H9 (cell line): Measurements from ENCODE around the gene UBLCP1. TPM values are rescaled to one million over a fixed set of nuclear protein-coding genes. Genes with fewer than 3 reads are reported as not detected.

Experiments used
- DNase-seq: peaks from one replicate; pipeline ENCODE4 v3.0.0-alpha.2; 2017
- H2AFZ ChIP-seq: one replicate; pipeline ENCODE4 v1.6.1; 2013; ENCODE audit warnings: mild to moderate bottlenecking, low read length, control low read depth, moderate library complexity
- H2AK5ac ChIP-seq: 2 replicates; pipeline ENCODE4 v1.6.1; 2013; ENCODE audit warnings: low read length, control low read depth, mixed read lengths; ENCODE audit not compliant: insufficient read length
- H2BK120ac ChIP-seq: one replicate; pipeline ENCODE4 v1.6.1; 2013; ENCODE audit warnings: low read depth, mild to moderate bottlenecking, low read length, control low read depth, inconsistent platforms; ENCODE audit not compliant: poor library complexity, severe bottlenecking
- H2BK12ac ChIP-seq: 2 replicates; pipeline ENCODE4 v1.6.1; 2013; ENCODE audit warnings: low read length, control low read depth, mixed read lengths, low read depth; ENCODE audit not compliant: insufficient read length
- H2BK15ac ChIP-seq: 2 replicates; pipeline ENCODE4 v1.6.1; 2013; ENCODE audit warnings: low read depth, low read length, control low read depth
- H2BK20ac ChIP-seq: one replicate; pipeline ENCODE4 v1.6.1; 2013; ENCODE audit warnings: low read depth, mild to moderate bottlenecking, low read length, control low read depth, inconsistent platforms; ENCODE audit not compliant: poor library complexity, severe bottlenecking
- H2BK5ac ChIP-seq: 2 replicates; pipeline ENCODE4 v1.6.1; 2013; ENCODE audit warnings: low read length, control low read depth, mixed read lengths; ENCODE audit not compliant: insufficient read length
- H3K14ac ChIP-seq: 2 replicates; pipeline ENCODE4 v1.6.1; 2013; ENCODE audit warnings: low read length, control low read depth; ENCODE audit not compliant: insufficient read depth
- H3K18ac ChIP-seq: 2 replicates; pipeline ENCODE4 v1.6.1; 2013; ENCODE audit warnings: low read depth, mild to moderate bottlenecking, mixed read lengths, low read length, control low read depth; ENCODE audit not compliant: insufficient read length
- H3K23ac ChIP-seq: 2 replicates; pipeline ENCODE4 v1.6.1; 2013; ENCODE audit warnings: low read length, control low read depth, mixed read lengths, low read depth; ENCODE audit not compliant: insufficient read length
- H3K23me2 ChIP-seq: 2 replicates; pipeline ENCODE4 v1.6.1; 2013; ENCODE audit warnings: low read depth, mild to moderate bottlenecking, mixed read lengths, low read length, control low read depth; ENCODE audit not compliant: insufficient read length, poor library complexity, severe bottlenecking
- H3K27ac ChIP-seq: 2 replicates; pipeline ENCODE4 v1.5.1; 2013; ENCODE audit warnings: low read length, control low read depth, mixed read lengths, low read depth; ENCODE audit not compliant: insufficient read length
- H3K27me3 ChIP-seq: 2 replicates; pipeline ENCODE4 v1.6.1; 2013; ENCODE audit warnings: low read length, control low read depth, inconsistent platforms; ENCODE audit not compliant: insufficient read depth
- H3K4ac ChIP-seq: 2 replicates; pipeline ENCODE4 v1.6.1; 2013; ENCODE audit warnings: low read depth, mild to moderate bottlenecking, control low read depth, inconsistent platforms, low read length, moderate library complexity
- H3K4me1 ChIP-seq: 2 replicates; pipeline ENCODE4 v1.6.1; 2013; ENCODE audit warnings: low read length, control low read depth, inconsistent platforms; ENCODE audit not compliant: insufficient read depth
- H3K4me2 ChIP-seq: 2 replicates; pipeline ENCODE4 v1.6.1; 2013; ENCODE audit warnings: low read length, control low read depth, mixed read lengths; ENCODE audit not compliant: insufficient read length, insufficient read depth
- H3K56ac ChIP-seq: 2 replicates; pipeline ENCODE4 v1.6.1; 2013; ENCODE audit warnings: low read depth, mild to moderate bottlenecking, mixed read lengths, low read length, control low read depth; ENCODE audit not compliant: insufficient read length
- H3K79me1 ChIP-seq: 2 replicates; pipeline ENCODE4 v1.6.1; 2013; ENCODE audit warnings: low read depth, mild to moderate bottlenecking, moderate library complexity, low read length, control low read depth, inconsistent platforms; ENCODE audit not compliant: insufficient read depth, poor library complexity, severe bottlenecking
- H3K79me2 ChIP-seq: 2 replicates; pipeline ENCODE4 v1.6.1; 2013; ENCODE audit warnings: low read length, control low read depth, inconsistent platforms; ENCODE audit not compliant: insufficient read depth
- H3K9ac ChIP-seq: 2 replicates; pipeline ENCODE4 v1.6.1; 2013; ENCODE audit warnings: low read length, control low read depth, mixed read lengths; ENCODE audit not compliant: insufficient read length; ENCODE audit errors: extremely low read depth
- H3K9me3 ChIP-seq: one replicate; pipeline ENCODE4 v1.6.1; 2013; ENCODE audit warnings: low read depth, low read length, inconsistent platforms; ENCODE audit not compliant: control insufficient read depth
- H3T11ph ChIP-seq: one replicate; pipeline ENCODE4 v1.6.1; 2013; ENCODE audit warnings: mild to moderate bottlenecking, low read length, control low read depth, inconsistent platforms
- H4K20me1 ChIP-seq: one replicate; pipeline ENCODE4 v1.6.1; 2013; ENCODE audit not compliant: control insufficient read depth, insufficient read length, insufficient read depth
- H4K5ac ChIP-seq: 2 replicates; pipeline ENCODE4 v1.6.1; 2013; ENCODE audit warnings: low read depth, mild to moderate bottlenecking, mixed read lengths, low read length, control low read depth; ENCODE audit not compliant: insufficient read length
- H4K8ac ChIP-seq: replicated peaks from 2 replicates; pipeline ENCODE4 v1.6.1; 2013; ENCODE audit warnings: low read length, control low read depth, mixed read lengths, low read depth; ENCODE audit not compliant: insufficient read length
- H4K91ac ChIP-seq: 2 replicates; pipeline ENCODE4 v1.6.1; 2013; ENCODE audit warnings: low read depth, mild to moderate bottlenecking, moderate library complexity, mixed read lengths, low read length, control low read depth; ENCODE audit not compliant: insufficient read length
- H3K27ac Mint-ChIP-seq, 3 experiments: 2 replicates in 2 of 3; 3 replicates in 1 of 3; pipeline ENCODE4 v1.8.0; 2020 to 2021; ENCODE audit warnings: mixed read lengths in 3 of 3, mild to moderate bottlenecking in 1 of 3, moderate library complexity in 1 of 3
- H3K27me3 Mint-ChIP-seq: 2 replicates; pipeline ENCODE4 v1.8.0; 2021; ENCODE audit warnings: low read depth, mild to moderate bottlenecking, moderate library complexity, mixed read lengths
- H3K36me3 Mint-ChIP-seq, 3 experiments: 2 replicates in 2 of 3; 3 replicates in 1 of 3; pipeline ENCODE4 v1.8.0; 2020 to 2021; ENCODE audit warnings: low read depth in 3 of 3, mixed read lengths in 3 of 3; ENCODE audit not compliant: insufficient read depth in 1 of 3
- H3K4me1 Mint-ChIP-seq, 2 experiments: 2 replicates each; pipeline ENCODE4 v1.8.0; 2020; ENCODE audit warnings: mixed read lengths in 2 of 2
- H3K4me3 Mint-ChIP-seq, 2 experiments: 2 replicates in 1 of 2; 3 replicates in 1 of 2; pipeline ENCODE4 v1.8.0; 2020 to 2021; ENCODE audit warnings: mild to moderate bottlenecking in 2 of 2, mixed read lengths in 2 of 2, moderate library complexity in 1 of 2
- H3K9me3 Mint-ChIP-seq, 2 experiments: 2 replicates in 1 of 2; 3 replicates in 1 of 2; pipeline ENCODE4 v1.8.0; 2020; ENCODE audit warnings: mild to moderate bottlenecking in 2 of 2, mixed read lengths in 2 of 2, moderate library complexity in 1 of 2
- CTCF ChIP-seq: fragments of 200-600 bp; sonication (generic); conservative IDR thresholded peaks from 3 replicates; pipeline ENCODE4 v1.8.0; 2021; ENCODE audit warnings: antibody characterized with exemption, mild to moderate bottlenecking
- WGBS: extraction: QIAGEN DNeasy Blood & Tissue Kit; methylation state at CpG from one replicate; pipeline ENCODE4 v1.1.7; 2013; ENCODE audit warnings: missing lambda C conversion rate, low lambda C conversion rate, mixed read lengths; ENCODE audit not compliant: insufficient read length; ENCODE audit errors: extremely low coverage; 5-methylcytosine and 5-hydroxymethylcytosine counted together
- total RNA-seq: library from RNA; stranded (reverse); gene quantifications from 2 replicates; pipeline ENCODE4 v1.2.1, GENCODE V29; 2021

Gene UBLCP1
- total RNA-seq, 1 experiment from 2014 or later: 37.9 TPM

DNA sequence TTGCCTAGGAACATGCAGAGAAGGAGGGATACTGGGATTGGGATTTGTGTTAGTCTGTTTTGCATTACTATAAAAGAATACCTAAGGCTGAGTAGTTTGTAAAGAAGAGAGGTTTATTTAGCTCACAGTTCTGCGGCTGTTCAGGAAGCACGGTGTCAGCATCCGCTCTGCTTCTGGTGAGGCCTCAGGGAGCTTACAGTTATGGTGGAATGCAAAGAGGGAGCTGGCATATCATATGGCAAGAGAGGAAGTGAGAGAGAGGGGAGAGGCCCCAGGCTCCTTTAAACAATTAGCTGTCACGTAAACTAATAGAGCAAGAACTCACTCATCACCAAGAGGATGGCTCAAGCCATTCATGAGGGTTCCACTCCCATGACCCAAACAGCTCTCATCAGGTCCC, 40.2 kb downstream of the UBLCP1 start:
- peaks cover 5% of the 10 kb centered on the region for H3K9me3 ChIP-seq
- TF ChIP-seq CTCF: no peak
- no peak overlapping the region for H3K27ac Mint-ChIP-seq
- no peak overlapping the region for H2BK120ac ChIP-seq
- H3K9me3 Mint-ChIP-seq: peaks cover 28 to 34% of the 10 kb centered on the region in 2 experiments
- H3K23me2 ChIP-seq: no peaks in the 10 kb centered on the region
- no peaks in the 10 kb centered on the region for H3K4me1 ChIP-seq
- peaks cover 0 to 5% of the 10 kb centered on the region in 2 experiments; a peak in 1 of 4 replicates for H3K4me1 Mint-ChIP-seq
- no peak overlapping the region for H4K91ac ChIP-seq
- H3K4me2 ChIP-seq: no peak overlapping the region
- no peak overlapping the region for H4K5ac ChIP-seq
- H4K8ac ChIP-seq: no peak overlapping the region
- no peak overlapping the region for H3K18ac ChIP-seq
- H3K79me2 ChIP-seq: no peaks in the 10 kb centered on the region
- no peak overlapping the region for H3K14ac ChIP-seq
- no CpG with 5 or more reads among the region's 4 CpGs for WGBS
- no peak overlapping the region for H2BK5ac ChIP-seq
- no peak overlapping the region for H3K56ac ChIP-seq
- no peak overlapping the region for H2AFZ ChIP-seq
- no peak overlapping the region for H3K27ac ChIP-seq
- H3K23ac ChIP-seq: no peak overlapping the region
- H3K9ac ChIP-seq: no peak overlapping the region
- no peak overlapping the region for H2BK12ac ChIP-seq
- H3K36me3 Mint-ChIP-seq: peaks cover 3 to 24% (median 9%) of the 10 kb centered on the region in 3 experiments; a peak in 6 of 7 replicates
- no peaks in the 10 kb centered on the region for H3K79me1 ChIP-seq
- no peak overlapping the region for H2AK5ac ChIP-seq
- H2BK20ac ChIP-seq: no peak overlapping the region
- no peak overlapping the region for H3K4me3 Mint-ChIP-seq
- H2BK15ac ChIP-seq: no peak overlapping the region
- no peak overlapping the region for H3T11ph ChIP-seq
- H3K4ac ChIP-seq: no peak overlapping the region
- no peak for DNase-seq
- H3K27me3 Mint-ChIP-seq: peaks cover 12% of the 10 kb centered on the region
- no peaks in the 10 kb centered on the region for H3K27me3 ChIP-seq
- H4K20me1 ChIP-seq: no peaks in the 10 kb centered on the region
